NCI-H69 (cell line): ENCODE results near the gene ZYG11A.
"Not testable (repeated sequence)": the region's sequence is repeated elsewhere in the genome, so short reads cannot be mapped to it uniquely, and the experiment has no call there.

Experiments
- DNase-seq: peaks from one replicate; lab custom pipeline; 2025; lab: John Stamatoyannopoulos, UW

Gene ZYG11A

DNA sequence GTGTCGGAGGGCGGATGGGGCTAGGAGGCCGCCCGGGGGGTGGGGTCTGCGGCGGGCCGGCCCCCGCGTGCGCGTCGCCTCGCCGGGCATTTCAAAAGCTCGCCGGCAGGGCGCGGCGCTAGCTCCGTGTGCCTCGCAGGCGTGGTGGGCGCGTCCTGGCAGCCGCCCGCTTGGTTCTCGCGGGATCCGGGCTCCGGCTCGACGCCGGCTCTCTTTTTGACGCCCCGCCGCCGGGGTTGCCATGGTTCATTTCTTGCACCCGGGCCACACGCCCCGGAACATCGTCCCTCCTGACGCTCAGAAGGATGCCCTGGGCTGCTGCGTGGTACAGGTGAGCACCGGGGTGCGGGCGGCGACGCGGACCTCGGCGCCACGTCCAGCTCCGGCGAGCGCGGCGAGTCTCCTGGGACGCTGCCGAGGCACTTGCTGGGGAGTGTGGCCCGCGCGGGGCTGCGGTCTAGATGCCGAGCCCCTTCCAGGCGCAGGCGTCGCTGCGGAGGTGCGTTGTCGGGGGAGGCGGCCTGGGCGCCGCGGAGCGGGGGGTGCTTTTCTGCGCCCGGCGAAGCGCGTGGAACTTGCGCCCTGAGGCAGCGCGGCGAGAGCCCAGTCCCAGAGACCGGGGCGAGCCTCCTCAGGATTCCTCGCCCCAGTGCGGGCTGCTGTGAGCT lies at the start of gene ZYG11A:
Gene ZYG11A, plus strand, starts transcription at position 118 of the 668 bp plus-strand sequence. Its CDS starts 124 bp downstream, at position 242.
- peak; percentile 90 for DNase-seq

DNA sequence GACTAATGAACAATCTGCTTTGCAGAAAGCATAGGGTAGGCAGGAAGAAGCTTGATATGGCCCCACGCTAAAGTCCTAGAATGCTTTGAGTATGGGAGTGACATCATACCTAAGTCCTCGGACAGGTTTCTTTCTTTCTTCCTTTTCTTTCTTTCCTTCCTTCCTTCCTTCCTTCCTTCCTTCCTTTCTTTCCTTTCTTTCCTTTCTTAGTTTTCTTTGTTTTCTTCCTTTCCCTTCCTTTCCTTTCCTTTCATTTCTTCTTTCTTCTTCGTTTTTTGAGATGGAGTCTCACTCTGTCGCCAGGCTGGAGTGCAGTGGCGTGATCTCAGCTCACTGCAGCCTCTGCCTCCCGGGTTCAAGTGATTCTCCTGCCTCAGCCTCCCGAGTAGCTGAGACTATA lies 48.8 kb upstream of the ZYG11A start:
- DNase-seq: not testable (repeated sequence)

DNA sequence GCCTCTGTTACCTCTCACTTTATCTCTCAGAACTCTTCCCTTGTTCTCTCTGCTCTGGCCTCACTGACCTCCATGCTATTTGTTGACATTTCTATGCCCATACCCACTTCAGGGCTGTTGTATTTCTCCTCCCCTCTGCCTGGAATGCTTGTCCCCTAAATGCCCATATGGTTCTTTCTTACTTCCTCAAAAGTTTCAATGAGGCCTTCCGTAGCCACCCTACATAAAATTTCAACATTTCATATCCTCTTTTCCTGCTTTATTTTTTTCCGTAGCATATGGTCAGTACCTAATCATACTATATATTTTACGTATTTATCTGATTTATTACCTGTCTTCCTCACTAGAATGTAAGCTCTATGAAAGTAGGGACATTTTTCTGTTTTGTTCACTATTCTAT lies 47.1 kb upstream of the ZYG11A start:
- DNase-seq: no peak

DNA sequence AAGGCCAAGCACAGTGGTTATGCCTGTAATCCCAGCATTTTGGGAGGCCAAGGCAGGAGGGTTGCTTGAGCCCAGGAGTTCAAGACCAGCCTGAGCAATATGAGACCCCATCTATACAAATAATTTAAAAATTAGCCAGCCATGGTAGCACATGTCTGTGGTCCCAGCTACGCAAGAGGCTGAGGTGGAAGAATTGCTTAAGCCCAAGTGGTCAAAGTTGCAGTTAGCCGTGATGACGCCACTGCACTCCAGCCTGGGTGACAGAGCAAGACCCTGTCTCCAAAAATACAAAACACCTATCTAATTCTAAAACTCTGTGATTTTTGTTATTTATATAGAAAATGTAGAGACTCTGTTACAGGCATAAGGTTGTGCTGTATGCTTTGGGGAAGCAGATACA lies 44.2 kb upstream of the ZYG11A start:
- DNase-seq: no peak

DNA sequence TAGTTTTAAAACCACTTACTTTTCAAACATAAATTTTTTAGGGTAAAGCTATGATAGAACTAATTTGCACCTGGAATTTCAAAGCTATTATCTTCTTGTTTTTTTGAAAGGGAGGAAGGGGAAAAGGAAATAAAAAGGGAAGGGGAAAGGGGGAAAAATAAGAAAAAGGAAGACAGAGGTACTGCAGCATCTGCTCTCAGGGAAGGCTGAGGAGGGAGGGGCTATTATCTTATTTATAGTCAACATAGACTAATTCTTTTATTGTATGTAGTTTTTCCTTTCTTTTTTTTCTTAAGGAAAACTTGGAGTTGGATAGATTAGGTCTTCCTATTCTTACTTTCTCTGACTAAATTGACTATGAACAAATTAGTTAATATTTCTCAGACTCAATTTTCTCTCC lies 41.5 kb upstream of the ZYG11A start:
- DNase-seq: no peak

DNA sequence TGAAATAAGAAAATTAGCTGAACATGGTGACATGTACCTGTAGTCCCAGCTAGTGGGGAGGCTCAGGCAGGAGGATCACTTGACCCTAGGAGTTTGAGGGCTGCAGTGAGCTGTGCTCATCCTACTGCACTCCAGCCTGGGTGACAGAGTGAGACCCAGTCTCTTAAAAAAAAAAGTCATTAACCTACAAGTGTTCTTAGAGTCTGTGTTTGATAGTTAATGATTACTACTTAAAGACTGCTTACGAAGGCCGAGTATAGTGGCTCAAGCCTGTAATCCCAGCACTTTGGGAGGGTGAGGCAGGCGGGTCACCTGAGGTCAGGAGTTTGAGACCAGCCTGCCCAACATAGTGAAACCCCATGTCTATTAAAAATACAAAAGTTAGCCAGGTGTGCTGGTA lies 38.5 kb upstream of the ZYG11A start:
- DNase-seq: not testable (repeated sequence)

DNA sequence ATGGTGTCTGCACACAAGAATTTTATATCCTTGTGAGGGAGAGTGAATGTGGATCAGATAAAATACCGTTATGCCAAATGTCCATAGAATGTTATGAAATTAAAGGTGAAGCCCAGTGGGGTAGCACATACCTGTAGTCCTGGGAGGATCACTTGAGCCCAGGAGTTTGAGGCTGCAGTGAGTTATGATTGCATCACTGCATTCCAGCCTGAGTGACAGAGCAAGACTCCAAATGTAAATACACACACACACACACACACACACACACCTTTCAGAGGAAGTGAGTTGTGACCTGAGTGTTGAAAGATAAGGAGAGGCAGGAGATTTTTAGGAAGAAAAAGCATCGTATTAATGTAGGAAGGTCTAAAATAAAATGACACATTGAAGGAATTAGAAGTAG lies 28.1 kb upstream of the ZYG11A start:
- DNase-seq: no peak

DNA sequence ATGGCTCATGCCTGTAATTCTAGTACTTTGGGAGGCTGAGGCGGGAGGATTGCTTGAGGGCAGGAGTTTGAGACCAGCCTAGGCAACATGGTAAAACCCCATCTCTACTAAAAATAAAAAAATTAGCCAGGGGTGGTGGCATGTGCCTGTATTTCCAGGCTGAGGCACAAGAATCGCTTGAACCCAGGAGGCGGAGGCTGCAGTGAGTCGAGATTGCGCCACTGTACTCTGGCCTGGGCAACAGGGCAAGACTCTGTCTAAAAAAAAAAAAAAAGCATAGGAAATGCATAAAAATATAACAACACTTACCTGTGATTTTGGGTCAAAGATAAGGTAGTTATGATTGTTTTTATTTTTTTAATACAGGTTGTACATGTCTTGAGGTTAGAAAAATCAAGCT lies 21.7 kb upstream of the ZYG11A start:
- DNase-seq: not testable (repeated sequence)

DNA sequence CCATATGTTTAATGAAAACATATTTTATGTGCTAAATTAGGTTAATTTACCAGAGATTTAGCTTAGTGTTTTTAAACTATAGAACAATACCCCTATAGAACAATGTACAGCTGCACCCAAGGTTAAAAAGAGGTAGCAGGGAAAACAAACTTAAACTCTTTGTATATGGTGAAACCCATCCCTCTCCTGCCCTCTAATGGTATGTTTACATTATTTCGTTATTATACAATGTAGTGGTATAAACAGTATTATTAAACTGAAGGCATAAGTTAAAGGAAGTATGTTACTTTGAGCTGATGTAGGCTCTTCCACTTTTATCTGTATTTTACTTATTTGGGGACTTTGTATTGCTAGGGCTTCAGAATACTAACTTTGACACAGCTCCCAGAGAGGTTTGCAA lies 16.7 kb upstream of the ZYG11A start:
- DNase-seq: peak; percentile 18

DNA sequence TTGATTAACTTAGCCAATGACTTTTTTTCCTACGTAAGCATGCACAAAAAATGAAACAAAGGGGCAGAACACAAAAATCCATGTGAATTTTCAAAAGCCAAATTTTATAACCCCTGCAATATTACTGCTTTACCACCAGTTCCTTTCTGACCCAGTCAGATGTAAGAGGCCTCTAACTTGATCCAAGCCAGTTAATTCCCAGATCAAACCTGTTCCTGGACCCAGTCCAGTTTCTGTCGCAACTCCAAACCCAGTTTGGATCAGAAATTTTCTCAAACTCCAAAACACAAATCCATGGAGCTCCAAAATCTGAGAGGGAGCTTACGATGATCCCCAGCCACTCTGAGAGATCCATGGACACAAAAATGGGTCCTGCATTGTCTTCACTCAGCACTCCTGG lies 7.8 kb upstream of the ZYG11A start:
- no peak for DNase-seq

DNA sequence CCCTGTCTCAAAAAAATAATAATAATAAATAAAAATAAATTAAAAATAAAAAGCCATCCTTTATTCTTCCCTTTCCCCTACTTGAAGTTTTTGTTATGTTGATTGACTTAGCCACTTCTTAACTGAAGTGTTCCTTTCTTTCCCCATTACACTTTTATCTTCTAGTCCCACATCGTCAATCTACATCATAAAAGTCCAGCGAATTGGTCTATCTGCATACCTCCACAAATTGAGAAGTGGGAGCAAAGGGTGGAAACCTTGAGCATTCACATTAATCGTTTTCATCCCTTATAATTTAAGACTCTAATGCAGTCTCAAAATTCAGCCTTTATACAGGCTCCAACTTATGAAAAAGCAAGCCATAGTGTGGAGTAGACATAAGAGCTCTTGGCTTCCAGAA lies 6.5 kb upstream of the ZYG11A start:
- no peak for DNase-seq

DNA sequence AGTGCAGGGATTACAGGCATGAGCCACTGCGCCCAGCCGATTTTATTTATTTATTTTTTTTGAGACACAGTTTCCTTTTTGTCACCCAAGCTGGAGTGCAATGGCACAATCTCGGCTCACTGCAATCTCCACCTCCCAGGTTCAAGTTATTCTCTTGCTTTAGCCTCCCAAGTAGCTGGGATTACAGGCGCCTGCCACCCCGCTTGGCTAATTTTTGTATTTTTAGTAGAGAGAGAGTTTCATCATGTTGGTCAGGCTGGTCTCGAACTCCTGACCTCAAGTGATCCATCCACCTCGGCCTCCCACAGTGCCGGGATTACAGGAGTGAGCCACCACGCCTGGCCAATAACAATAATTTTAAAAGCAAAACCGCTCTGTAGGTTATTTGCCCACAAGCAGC lies 3.4 kb upstream of the ZYG11A start:
- DNase-seq: not testable (repeated sequence)

DNA sequence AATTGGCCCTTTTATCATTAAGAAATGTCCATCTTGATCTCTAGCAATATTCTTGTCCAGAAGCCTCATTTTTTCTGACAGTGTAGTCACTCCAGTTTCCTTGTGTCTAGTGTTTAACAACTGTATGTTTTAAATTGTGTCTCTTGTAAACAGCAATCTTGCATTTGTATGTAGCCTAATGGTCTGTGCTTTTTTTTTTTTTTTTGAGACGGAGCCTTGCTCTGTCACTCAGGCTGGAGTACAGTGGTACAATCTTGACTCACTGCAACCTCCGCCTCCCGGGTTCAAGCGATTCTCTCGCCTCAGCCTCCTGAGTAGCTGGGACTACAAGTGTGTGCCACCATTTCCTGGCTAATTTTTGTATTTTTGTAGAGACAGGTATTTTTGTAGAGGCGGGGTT lies 2.6 kb downstream of the ZYG11A start:
- not testable (repeated sequence) for DNase-seq

DNA sequence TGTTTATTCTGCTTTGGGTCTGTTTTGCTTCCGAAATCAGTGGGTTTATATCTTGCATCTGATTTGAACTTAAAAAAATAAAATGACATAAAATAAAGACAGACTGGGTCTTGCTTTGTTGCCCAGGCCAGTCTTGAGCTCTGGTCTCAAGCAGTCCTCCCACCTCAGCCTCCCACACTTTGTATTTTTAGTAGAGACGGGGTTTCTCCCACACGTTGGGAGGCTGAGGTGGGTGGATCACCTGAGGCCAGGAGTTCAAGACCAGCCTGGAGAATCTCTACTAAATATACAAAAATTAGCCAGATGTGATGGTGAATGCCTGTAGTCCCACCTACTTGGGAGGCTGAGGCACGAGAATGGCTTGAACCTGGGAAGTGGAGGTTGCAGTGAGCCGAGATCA lies 5.9 kb downstream of the ZYG11A start:
- no peak for DNase-seq

DNA sequence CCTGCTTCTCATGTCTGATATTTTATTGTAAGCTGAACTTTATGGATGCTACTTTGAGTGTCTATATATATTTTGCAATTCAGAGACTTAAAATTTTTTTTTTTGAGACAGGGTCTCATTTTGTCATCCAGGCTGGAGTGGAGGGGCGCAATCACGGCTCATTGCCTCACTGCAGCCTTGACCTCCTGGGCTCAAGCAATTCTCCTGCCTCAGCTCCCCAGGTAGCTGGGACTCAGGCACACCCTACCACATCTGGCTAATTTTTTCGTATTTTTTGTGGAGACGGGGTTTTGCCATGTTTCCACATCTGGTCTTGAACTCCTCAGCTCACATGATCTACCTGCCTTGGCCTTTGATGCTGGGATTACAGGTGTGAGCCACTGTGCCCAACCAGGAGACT lies 8.4 kb downstream of the ZYG11A start:
- DNase-seq: no peak

DNA sequence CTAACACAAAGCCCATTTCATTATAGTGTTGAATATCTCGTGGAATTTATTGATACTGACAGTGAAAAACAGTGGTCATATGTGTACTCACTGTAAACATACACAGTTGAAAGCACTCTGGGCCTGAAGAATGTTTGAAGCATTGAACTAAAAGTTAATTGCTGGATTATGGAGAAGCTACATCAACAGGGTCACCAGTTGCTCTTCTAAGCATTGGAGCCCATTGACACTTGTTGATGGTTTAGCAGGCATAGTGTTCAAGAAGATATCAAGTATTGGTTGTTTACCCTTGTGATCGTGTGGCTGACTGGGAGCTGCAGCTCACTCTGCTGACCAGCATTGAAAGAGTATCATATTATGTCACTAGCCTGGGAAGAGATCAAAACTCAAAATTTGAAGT lies 10.3 kb downstream of the ZYG11A start:
- DNase-seq: no peak

DNA sequence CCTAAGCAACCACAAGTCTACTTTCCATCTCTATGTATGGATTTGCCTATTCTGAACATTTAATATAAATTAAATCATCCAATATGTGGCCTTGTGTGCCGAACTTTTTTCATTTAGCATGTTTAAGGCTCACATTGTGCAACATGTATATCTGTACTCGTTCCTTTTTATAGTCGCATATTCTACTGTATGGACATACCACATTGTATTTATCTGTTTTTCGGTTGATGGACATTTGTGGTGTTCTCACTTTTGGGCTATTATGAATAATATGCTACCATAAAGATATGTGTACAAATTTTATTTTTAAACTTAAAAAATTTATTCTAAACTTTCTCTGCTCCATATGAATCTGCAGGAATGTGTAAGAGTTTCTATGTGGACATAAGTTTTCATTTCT lies 13.0 kb downstream of the ZYG11A start:
- no peak for DNase-seq

DNA sequence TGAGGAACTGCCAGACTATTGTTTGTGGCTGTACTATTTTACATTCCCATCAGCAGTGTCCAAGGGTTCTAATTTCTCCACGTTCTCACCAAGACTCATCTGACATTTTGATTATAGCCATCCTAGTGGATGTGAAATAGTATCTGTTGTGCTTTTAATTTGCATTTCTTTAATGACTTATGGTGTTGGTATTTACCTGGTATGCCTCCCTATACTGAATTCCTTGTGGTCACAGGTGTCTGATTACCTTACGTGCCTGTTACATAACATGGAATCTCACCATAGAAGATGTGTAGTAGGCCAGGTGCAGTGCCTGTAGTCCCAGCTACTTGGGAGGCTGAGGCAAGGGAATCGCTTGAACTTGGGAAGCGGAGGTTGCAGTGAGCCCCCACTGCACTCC lies 13.5 kb downstream of the ZYG11A start:
- no peak for DNase-seq

DNA sequence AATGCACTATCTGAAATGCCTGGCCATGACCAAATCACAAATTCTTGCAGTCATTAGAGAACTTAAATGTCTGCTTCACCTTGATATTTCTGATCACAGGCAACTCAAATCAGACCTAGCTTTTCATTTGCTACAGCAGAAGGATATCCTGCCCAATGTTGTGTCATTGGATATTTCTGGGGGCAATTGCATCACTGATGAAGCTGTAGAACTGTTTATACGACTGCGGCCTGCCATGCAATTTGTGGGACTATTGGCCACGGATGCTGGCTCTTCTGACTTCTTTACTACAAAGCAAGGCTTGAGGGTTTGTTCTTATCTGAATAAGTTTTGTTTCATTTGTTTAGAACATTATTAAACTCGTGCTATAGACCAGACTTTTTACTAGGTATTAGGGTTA lies 14.9 kb downstream of the ZYG11A start:
- DNase-seq: no peak

DNA sequence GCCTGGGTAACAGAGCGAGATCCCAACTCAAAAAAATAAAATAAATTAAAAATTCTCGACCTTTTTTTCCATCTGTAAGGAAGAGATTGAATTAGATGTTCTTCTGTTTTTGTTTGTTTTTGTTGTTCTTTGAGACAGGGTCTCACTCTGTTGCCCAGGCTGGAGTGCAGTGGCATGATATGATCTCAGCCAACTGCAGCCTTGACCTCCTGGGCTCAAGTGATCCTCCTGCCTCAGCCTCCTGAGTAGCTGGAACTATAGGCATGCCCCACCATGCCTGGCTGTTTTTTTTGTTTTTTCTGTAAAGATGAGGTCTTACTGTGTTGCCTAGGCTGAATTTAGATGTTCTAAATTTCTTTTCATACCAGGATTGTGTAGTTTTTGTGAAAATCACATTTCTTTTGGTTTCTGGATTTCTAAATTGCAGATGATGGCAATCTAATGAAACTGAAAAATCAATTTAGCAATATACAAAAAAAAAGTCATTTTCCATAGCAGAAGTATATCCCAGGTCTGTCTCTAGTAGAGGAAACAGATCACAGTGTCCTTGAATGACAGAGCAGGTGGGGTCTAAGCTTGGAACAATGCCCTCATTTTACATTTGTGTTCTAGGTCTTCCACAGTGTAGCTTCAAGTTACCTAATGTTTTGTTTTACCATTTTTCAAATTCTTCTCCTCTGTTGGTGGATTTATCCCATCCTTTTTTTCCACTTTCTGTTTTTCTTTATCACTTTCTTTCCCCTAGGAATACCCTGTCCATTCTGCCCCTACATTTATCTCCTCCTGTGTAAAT lies 20.3 kb downstream of the ZYG11A start:
- DNase-seq: no peak

DNA sequence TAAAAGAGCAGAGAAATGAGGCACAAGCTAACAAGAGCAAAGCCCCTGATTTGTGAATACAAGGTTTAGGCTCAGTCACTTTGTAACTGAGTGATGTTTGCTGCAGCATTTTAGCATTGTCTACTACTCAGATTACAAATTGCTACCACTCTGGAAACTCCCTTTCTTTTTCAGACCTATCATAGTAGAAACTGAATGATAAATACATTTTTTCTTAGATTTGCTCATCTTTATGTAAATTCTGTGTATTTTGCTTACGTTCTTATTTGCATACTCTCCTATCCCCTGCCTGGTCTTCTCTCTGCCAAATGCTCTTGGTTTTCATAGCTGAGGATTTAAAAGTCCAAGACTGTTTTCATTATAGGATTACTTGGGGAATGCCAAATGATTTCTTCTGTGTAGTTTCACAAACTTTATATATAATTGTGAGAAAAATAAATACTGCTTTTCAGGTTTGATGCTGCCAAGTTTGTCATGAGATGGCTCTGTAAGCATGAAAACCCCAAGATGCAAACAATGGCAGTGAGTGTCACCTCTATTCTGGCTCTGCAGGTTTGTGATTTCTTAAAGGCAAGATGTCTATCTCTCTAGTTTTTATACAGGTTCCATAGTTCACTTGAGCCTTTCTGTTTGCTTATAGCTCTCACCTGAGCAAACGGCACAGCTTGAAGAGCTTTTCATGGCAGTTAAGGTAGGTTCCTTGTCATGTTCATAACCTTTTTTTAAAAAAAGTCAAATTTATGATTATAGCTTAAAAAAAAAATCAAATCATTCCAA lies 24.7 kb downstream of the ZYG11A start:
- no peak for DNase-seq

DNA sequence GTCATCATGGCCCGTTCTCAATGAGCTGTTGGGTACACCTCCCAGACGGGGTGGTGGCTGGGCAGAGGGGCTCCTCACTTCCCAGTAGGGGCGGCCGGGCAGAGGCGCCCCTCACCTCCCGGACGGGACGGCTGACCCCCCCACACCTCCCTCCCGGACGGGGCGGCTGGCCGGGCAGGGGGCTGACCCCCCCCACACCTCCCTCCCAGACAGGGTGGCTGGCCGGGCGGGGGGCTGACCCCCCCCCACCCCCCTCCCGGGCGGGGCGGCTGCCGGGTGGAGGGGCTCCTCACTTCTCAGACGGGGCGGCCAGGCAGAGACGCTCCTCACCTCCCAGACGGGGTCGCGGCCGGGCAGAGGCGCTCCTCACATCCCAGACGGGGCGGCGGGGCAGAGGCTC lies 27.2 kb downstream of the ZYG11A start:
- not testable (repeated sequence) for DNase-seq

DNA sequence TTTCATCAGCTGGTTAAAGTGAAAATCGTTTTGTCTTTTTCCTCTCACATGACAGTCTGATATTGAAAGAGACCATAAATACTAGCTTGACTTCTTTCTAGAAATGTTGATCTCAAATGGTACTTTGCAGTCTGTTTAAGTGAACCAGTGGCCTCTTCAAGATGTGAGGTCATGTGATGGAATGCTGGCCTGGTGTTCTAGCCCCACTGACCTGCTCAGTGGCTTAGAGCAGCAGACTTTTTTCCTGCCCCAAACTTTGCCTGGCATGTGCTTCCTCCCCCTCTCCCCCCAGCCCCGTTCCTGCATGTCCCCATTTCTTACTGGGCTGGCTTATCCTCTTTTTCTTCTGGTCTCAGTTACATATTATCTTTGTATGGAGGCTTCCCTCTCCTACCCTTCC lies 34.3 kb downstream of the ZYG11A start:
- DNase-seq: no peak
